ENCODE data around the gene MESD.
A peak's percentile ranks its signal among the peaks of the same experiment; 100 is the strongest.

Gene MESD

DNA sequence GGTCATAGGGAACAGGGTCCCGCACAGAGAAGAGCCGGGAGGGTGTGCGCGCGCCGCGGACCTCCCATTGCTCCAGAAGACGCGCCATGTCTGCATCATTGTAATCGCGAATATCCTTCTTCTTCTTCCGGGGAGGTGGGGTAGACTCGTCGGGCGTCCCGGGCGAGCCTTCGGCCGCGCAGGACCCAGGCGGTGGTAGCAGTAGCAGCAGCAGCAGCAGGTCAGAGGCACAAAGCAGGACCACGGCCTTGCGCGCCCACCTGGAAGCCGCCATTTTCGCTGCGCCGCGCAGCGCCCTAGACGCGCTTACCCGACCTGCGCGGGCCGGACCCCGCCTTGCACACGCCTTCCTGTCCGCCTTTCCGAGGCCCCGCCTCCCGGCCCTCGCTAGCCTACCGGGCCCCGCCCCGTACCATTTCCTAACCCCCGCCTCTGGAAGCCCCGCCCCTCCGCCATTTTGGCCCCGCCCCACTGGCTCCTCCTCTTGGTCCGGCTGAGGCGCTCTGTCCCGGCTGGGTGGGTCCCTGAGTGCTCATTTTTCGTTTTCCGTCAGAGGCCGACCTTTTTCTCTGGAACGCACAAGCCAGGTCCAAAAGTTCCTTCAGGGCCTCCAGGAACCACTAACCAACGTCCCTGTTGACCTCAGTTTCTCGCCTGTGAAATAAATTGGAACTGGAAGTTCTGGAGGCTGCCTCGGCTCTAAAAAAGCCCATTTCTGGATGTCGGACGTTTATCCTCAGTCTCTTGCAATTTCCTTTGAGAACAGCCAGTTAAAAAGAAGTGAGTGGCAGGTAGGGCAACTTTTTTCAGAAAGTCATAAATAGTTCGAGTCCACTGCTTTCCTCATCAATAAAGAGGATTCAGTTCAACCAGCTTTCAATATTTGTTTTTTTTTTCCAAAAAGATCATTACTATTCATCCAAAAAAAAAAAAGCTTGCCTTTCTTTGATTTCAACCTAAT is at the start of gene MESD:
MESD (minus strand) TSS at position 302 of the 961 bp plus-strand sequence; CDS start at position 274, 28 bp downstream.
- peak; percentile 93 for FAIRE-seq
- peak; percentile 97 for DNase-seq (ENCODE audit: extremely low spot score, insufficient read length, low read depth)

DNA sequence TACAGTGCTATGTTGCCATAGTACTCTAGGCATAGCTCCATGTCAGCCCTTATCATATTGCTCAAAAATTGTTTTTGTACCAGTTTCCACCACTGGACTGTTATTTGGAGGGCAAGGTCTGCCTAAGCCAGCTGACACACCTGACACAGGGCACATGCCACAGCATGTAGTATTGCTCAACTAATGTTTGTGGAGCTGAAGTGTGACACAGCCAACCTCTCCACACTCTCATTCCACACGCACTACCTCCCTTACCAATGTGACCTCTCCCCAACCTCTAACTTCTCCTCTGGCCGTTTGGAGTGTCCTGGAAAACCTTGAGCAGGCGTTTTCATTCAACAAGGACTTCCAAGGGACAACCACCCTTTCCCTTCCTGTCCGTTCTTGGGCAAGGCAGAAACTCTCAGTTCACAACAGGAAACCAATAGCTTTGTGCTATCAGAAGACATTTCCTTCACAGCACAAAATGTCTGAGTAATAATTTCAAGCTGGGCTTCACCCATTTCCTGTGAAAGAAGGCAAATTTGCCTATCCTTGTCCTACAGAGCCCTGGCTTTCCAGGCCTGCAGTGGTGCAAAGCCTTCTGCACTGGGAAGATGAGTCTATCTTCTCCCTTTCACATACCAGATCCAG is 49.5 kb upstream of the MESD start:
- DNase-seq (ENCODE audit: extremely low spot score, insufficient read length, low read depth), result no peak
- FAIRE-seq, result peak; percentile 62

DNA sequence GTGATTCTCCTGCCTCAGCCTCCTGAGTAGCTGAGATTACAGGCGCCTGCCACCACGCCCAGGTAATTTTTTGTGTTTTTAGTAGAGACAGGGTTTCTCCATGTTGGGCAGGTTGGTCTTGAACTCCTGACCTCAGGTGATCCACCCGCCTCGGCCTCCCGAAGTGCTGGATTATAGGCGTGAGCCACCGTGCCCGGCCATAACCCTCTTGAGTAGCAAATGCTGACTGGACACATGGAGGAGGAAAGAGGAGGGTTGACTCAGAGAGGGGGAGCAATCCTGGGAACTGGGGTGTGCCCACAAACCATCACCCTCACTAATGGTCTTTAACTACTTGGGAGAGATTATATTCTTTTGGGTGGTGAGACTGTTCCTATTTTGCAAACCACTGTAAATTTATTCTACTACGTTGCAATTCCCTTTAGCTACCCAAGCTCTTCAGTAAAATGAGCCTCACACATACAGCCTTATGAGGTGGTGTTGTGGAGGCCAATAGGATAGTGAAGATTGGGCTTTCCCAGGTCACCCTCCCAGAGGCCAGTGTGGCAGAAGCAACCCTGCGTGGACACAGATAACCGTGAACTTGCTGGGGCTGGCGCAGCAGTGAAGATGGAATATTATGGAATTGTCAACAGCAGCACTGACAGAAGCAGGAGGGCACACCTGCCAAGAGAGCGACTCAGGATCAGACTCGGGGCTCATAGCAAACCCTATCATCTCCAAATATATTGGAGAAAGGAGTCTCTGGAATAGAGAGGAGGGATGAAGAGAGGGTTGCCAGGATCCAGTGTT is 48.5 kb upstream of the MESD start:
- FAIRE-seq, result no peak
- no peak for DNase-seq (ENCODE audit: extremely low spot score, insufficient read length, low read depth)

DNA sequence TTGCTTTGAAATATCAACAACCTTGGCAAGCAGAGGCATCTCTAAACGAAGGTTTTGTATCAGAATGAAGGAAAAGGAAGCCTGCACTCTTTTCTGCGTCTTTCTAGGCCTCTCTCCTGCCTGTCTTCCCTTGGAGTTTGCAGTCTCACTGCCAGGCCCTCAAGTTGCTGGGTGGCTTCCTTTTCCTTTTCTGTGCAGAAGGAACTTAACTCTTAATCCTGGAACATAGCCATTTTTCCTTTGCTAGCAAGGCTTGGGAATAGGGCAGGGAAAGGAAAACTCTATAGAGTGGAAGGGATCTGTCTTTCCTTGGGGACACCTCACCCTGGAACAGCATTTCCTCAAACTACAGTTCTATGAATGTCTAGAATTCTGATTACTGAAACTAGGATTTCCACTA is 43.9 kb upstream of the MESD start:
- no peak for FAIRE-seq

DNA sequence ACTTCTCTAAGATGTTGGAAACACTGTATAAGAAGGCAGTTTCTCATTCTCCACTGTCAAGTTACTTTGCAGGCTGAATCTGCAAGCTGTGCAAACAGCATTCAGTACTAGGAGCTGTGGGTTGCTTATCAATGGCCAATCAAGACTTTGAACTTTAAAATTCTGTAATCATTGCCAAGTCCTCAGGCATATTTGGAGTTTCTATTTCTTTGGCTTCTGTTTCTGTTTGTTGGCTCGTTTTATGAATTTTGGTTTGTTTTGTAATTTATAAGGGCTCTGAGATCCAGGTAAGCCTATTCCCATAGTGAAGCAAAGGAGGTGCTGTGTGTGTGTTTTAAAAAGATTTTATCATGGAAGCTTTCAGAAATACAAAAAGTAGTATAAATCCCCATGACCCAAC is 43.2 kb upstream of the MESD start:
- DNase-seq (ENCODE audit: extremely low spot score, insufficient read length, low read depth), result no peak

More for the DNA sequence above, 43.9 kb upstream of the MESD start:
- no peak for DNase-seq (ENCODE audit: extremely low spot score, insufficient read length, low read depth)

DNA sequence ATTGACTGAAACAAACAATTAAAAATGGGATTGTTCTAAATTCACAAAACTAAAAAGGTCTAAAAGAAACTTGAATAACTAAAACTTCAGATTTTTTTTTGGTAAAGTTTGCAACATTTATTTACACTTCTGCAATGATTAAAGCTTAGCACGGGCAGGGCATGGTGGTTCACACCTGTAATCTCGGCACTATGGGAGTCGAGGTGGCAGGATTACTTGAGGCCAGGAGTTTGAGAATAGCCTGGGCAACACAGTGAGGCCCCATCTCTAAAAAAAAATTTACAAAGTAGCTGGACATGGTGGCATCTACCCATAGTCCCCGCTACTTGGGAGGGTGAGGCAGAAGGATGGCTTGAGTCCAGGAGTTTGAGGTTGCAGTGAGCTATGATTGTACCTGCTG is 42.7 kb upstream of the MESD start:
- DNase-seq (ENCODE audit: extremely low spot score, insufficient read length, low read depth), result no peak
- FAIRE-seq, result no peak

More for the DNA sequence above, 43.2 kb upstream of the MESD start:
- FAIRE-seq, result no peak

DNA sequence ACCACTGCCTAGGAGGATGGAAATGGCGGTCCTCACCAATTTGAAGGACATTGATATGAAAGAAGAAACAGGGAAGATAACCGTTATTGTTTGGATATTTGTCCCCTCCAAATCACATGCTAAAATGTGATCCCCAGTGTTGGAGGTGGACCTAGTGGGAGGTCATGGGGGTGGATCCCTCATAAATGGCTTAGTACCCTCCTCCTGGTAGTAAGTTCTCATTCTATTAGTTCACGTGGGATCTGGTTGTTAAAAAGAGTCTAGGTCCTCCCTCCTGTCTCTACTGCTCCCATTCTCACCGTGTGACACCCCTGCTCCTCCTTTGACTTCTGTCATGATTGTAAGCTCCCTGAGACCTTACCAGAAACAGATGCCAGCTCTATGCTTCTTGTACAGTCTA is 41.6 kb upstream of the MESD start:
- FAIRE-seq (no peak), DNase-seq (ENCODE audit: extremely low spot score, insufficient read length, low read depth) (no peak)

DNA sequence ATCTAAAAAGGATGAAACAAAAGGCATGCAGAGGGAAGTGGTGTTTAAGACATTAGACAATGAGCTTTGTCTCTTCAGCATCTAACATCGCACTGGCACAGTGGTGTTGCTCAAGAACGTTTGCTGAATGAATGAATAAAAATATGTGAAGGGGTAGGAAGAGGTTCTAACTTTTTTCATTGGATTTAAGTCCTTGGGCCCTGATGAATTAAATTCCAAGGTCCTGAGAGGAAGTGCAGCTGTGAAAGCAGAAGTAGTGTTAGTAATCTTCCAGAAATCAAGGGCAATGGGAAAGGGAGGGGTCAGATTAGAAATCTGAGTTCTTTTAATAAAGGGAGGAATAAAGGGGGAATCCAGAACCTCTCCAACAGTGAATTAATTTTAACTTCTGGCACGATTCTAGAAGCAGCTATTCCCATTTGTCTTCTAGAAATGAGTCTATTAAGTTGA is 40.7 kb upstream of the MESD start:
- FAIRE-seq, result no peak

DNA sequence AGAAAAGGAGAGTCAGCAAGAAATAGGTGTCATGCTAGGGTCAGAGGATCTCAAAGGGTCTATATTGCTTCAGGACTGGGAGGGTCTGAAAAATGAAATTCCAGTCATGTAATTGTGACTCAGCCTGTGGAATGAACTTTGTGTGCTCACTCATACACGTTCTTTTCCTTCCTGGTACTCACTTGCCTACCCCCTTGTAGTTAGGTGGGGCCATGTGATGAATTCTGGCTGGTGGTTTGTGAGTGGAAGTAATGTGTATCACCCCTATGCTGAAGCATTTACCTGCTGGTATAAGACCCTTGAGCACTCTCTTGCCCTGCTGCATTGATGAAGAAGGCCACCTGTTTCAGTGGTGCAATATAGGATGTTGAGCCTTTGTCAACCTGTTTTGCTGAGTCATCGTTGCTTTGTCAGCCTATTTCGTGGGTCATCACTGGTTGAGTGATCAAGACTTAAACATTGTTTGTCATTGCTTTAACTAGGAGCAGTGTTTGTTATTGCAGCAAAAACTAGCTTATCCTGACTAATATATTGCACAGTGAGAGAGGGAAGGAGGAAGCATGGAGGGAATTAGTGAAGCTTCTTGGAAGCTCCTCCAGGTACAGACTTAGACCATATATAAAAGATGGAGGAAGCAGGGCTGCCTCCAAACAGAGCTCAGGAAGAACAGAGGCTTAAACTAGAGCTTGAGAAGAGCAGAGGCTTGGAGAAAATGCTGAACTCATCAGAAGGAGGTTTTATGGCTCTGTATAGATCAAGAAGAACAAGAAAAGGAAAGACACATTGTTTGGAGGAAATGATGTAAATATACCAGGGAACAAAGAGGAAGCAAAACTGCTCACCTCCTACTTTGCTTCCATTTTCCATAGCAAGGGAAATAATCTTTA is 40.0 kb upstream of the MESD start:
- DNase-seq (ENCODE audit: extremely low spot score, insufficient read length, low read depth) (no peak), FAIRE-seq (no peak)

More for the DNA sequence above, 40.7 kb upstream of the MESD start:
- DNase-seq (ENCODE audit: extremely low spot score, insufficient read length, low read depth), result no peak

DNA sequence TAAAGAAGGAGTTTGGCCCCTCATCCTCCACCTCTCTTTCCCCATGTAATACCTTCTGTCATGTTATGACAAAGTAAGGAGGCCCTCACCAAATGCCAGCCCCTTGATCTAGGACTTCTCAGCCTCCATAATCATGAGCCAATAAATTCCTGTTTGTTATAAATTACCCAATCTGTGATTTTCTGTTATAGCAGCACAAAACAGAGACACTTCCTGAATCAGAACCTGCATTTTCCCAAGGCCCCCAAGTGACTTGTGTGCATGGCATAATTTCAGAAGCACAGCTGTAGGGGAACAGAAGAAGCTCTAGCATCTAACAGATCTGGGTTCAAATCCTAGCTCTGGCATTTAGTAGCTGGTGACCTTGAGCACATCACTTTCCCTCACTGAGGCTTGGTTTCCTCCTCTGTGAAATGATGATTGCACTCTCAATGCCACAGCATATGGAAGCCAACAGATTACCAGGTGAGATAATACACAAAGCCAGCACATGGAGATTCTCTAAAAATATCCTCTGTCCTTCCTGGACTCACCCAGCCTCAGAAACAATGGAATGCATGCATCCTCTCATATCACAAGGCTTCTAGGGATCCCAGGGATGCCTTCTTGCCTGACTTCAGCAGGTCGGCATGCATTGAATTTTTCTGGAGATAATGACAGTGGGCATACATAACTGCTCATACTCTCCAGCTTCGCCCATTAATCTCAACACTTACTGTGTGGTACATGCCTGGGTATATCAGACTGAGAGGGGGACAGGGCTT is 37.4 kb upstream of the MESD start:
- FAIRE-seq, result no peak
- DNase-seq (ENCODE audit: extremely low spot score, insufficient read length, low read depth), result no peak

DNA sequence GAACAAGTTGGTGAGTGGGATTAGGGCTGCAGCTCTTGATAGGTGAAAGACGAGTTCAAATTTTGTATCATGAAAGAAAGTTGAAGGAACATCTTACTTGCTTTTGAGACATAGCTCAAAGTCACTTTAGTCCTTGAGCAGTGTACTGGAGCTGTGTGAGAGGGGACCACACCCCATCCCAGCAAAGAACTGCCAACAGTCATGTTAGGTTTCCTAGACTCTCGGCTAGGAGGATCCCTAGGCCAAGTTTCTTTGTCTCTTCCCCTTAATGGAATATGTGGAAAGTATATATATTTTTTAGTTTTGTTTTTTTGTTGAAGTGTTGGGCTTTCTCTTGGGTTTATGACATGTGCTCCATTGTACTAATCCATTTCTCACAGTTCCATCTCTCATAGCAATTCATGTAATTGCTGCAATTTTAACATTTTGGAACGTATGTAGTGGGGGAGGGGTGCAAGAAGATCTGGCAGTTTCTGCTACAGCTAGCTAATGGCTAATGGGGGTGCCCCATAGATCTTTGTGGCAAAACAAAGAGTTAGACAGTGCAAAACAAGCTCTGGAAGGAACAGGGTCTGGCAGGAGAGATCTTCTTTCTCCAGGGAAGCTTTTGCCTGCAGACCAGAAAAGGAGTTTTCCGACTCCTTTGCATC is 36.2 kb upstream of the MESD start:
- DNase-seq (ENCODE audit: extremely low spot score, insufficient read length, low read depth), result no peak
- FAIRE-seq, result no peak

DNA sequence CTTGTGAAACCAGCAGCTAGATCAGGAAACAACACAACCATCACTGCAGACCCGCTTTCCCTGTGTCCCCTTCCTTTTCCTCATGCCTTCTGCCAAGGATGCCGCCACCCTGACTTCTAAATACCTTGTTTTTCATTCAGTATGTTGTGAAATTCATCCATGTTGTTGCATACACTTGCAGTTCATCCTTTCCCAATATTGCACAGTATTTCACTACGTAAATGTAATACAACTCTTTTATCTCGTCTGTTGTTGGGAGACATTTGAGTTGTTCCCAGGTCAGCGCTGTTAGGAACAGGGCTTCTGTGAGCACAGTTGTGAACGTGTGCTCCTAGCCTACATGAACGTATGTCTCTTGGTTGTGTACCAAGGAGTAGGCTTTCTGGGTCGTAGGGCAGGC is 35.3 kb upstream of the MESD start:
- DNase-seq (ENCODE audit: extremely low spot score, insufficient read length, low read depth) (no peak), FAIRE-seq (no peak)

DNA sequence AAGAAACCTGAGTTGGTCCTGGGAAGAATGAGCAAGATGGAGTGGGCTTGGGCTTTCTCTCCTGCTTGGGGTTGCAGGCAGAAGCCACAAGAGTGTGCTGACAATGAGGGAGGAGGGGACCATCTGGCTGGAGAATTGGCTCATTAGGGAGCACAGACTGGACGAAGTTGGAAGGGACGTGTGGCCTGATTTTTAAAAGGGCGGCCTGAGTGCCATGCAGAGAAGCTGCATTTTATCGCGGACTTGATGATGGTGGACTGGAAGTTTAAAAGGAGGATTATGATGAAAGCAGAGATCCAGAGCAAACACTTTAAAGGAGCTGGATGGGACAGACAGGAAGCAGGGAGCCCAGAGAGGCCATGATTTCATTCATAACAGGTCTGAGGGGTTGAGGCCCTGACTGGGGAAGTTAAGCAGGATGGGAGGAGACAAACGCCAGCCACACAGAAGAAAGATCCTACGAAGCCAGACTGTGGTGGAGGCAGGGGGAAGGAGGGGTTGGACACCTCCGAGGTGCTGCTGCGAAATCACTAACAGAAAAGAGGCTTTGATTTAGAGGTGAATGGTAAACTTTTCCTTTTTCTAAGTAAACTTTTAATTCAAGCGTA is 34.8 kb upstream of the MESD start:
- DNase-seq (ENCODE audit: extremely low spot score, insufficient read length, low read depth), result no peak
- FAIRE-seq, result no peak

DNA sequence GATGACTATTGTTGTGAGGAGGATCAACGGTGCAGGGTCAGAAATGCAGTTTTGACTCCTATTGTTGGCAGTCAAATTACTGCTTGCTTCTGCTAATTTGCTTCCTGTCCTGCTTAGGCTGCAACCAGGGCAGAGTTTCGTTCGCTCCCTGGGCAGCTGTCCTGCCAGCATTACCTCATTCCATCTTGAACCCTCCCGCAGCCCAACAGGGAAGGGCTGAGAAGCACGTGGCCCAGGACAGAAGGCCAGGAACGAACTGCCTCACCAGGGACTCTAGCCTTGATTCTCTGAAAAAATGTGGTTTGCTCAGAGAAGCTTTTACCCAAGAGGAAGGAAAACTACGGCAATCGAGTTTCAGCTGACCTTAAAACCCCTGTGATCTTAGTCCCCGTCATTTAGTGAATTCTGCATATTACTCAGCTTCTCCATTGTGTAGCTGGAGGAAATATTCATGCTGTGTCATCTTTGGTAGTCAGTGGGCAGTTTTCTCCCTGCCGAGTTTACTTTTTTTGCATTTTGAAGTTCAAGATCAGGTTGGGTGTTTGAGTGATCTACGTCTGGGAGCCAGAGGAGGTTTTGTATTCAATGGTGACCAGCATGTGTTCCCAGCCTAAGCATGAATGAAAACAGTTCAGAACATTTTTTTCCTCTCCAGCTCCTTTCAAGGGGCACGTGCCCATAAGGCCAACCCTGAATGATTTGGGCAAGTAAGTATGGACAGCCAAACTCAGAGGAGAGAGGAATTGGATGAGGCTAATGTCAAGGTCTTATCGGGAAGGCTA is 34.1 kb upstream of the MESD start:
- FAIRE-seq (peak; percentile 97), DNase-seq (ENCODE audit: extremely low spot score, insufficient read length, low read depth) (peak; percentile 70)

DNA sequence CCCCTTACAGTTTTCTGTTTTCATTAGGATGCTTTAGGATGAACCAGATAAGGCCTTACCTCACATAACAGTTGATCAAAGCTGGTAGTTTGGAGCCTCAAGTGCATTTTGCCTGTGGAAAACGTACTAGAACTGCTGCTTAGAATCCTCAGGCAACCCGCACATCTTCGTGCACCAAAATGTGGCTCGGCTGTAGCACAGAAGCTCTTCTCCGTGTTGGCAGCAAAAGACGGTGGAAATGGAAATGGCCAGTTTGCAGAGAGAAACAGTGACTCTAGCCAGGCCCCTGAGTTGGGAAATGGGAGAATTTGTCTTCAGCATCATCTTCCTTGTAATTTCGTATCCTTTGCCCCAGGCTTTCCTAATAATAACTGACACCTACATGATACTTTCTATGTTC is 31.7 kb upstream of the MESD start:
- FAIRE-seq (no peak), DNase-seq (ENCODE audit: extremely low spot score, insufficient read length, low read depth) (no peak)

DNA sequence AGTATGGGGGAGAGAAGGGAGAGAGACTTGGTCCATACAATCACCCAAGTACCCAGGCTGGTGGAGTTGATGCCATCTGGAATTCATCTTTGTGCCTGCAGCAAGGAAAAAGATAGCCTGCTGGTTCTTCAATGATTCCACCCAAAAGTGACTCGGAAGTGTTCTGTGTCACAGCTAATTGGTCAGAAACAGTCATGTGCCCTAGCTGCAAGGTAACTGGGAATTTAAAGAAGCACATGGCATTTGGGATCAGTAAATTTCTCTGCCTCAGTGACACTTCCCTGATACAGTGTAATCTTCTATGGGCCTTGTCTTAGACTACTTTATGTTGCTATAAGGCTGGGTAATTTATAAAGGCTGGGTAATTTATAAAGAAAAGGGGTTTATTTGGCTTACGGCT is 28.6 kb upstream of the MESD start:
- no peak for FAIRE-seq
- no peak for DNase-seq (ENCODE audit: extremely low spot score, insufficient read length, low read depth)

DNA sequence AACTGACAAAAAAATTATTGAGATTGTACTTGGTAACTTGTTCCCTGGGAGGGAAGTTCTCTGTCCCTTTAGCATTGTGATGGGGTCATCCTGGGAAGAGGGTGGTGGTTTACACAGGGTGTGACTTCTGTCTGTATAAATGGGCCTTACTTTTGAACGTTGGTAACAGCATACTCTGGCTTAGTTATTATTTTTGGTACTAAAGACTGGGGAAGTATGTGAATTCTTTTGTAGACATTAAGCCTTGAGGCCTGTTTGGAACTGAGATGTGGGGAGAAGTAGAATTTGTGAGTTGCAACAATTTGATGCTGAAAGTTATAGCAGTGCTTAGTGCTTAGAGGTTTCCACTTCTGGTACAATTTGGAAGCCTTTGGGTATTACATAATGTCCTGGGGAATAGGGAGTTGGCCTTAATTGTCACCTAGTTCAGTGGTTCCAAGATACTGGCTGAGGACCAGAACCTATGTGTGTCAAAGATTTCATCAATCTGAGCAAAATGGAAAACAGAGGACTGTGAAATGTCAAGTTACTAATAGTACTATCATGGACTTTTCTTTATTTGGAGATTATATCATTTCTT is 27.0 kb upstream of the MESD start:
- FAIRE-seq (no peak), DNase-seq (ENCODE audit: extremely low spot score, insufficient read length, low read depth) (no peak)

Measured in GM18507 (cell line).